ENCODE results near the gene HPX. TPM values are rescaled to one million over a fixed set of nuclear protein-coding genes. Genes with fewer than 3 reads are reported as not detected.

Gene HPX
- polyA plus RNA-seq, 2 of the 4 experiments (the other 2 are of a cell fraction): 0.66 to 0.70 TPM

DNA sequence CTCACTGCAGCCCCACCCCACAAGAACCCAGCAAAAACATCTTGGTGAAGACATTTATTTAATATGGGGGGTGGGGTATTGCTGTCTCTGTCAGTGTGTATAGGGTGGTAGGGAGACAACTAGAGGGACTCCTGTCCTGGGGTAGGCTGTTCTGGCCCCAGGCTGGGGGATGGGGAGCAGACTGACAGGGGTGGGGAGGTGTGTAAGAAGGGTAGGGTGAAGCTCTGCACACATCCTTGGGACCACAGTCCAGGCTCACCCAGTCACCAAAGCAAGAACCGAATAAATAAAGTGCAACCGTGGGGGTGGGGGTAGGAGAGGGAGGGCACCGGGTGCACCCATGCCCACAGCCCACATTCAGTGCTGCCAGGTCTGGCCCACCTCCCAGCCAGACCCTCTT lies 7.8 kb upstream of the HPX start:
- Histone ChIP-seq H3K4me3 (no peak overlapping the region), H3K4me1 (no peaks in the 10 kb centered on the region), H3K9me3 (no peaks in the 10 kb centered on the region), H3K4me2 (no peak overlapping the region), H3K27ac (no peak overlapping the region)
- ATAC-seq: no peak
- POLR2A ChIA-PET: no interaction called here
- CTCF ChIA-PET: interaction anchor here (3.8 to 9.6 kb wide), 2 partner anchors 10 to 69 kb away, joined by 12 to 142 read pairs; no protein-coding TSS in a partner anchor
- WGBS (ENCODE audit: missing lambda C conversion rate): 83% methylated on average over 3 of the region's 3 CpGs
- DNase-seq (ENCODE audit: low read depth in 1 of 2, low spot score in 1 of 2): no peak
- no peak for TF ChIP-seq JUN (IDR thresholded peaks at IDR 0.05)
- no peak for TF ChIP-seq HEYL (CRISPR knock-in tag; IDR thresholded peaks at IDR 0.05)
- no peak for TF ChIP-seq SMC3 (IDR thresholded peaks at IDR 0.05)
- TF ChIP-seq, protein P1, sequence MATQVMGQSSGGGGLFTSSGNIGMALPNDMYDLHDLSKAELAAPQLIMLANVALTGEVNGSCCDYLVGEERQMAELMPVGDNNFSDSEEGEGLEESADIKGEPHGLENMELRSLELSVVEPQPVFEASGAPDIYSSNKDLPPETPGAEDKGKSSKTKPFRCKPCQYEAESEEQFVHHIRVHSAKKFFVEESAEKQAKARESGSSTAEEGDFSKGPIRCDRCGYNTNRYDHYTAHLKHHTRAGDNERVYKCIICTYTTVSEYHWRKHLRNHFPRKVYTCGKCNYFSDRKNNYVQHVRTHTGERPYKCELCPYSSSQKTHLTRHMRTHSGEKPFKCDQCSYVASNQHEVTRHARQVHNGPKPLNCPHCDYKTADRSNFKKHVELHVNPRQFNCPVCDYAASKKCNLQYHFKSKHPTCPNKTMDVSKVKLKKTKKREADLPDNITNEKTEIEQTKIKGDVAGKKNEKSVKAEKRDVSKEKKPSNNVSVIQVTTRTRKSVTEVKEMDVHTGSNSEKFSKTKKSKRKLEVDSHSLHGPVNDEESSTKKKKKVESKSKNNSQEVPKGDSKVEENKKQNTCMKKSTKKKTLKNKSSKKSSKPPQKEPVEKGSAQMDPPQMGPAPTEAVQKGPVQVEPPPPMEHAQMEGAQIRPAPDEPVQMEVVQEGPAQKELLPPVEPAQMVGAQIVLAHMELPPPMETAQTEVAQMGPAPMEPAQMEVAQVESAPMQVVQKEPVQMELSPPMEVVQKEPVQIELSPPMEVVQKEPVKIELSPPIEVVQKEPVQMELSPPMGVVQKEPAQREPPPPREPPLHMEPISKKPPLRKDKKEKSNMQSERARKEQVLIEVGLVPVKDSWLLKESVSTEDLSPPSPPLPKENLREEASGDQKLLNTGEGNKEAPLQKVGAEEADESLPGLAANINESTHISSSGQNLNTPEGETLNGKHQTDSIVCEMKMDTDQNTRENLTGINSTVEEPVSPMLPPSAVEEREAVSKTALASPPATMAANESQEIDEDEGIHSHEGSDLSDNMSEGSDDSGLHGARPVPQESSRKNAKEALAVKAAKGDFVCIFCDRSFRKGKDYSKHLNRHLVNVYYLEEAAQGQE (IDR thresholded peaks at IDR 0.05): no peak
- TF ChIP-seq POLR2AphosphoS2 (conservative IDR thresholded peaks at IDR 0.05; ENCODE audit: low read length): no peak
- TF ChIP-seq CHD4 (IDR thresholded peaks at IDR 0.05; ENCODE audit: borderline replicate concordance): no peak
- TF ChIP-seq, protein P2, sequence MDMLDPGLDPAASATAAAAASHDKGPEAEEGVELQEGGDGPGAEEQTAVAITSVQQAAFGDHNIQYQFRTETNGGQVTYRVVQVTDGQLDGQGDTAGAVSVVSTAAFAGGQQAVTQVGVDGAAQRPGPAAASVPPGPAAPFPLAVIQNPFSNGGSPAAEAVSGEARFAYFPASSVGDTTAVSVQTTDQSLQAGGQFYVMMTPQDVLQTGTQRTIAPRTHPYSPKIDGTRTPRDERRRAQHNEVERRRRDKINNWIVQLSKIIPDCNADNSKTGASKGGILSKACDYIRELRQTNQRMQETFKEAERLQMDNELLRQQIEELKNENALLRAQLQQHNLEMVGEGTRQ (IDR thresholded peaks at IDR 0.05): no peak
- TF ChIP-seq GATA3 (IDR thresholded peaks at IDR 0.05; ENCODE audit: borderline replicate concordance): no peak
- TF ChIP-seq, protein P3, sequence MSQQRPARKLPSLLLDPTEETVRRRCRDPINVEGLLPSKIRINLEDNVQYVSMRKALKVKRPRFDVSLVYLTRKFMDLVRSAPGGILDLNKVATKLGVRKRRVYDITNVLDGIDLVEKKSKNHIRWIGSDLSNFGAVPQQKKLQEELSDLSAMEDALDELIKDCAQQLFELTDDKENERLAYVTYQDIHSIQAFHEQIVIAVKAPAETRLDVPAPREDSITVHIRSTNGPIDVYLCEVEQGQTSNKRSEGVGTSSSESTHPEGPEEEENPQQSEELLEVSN (IDR thresholded peaks at IDR 0.05; ENCODE audit: borderline replicate concordance, low read depth): no peak
- TF ChIP-seq NR3C1 (IDR thresholded peaks at IDR 0.05): no peak
- TF ChIP-seq NPAS2 (CRISPR knock-in tag; IDR thresholded peaks at IDR 0.05; ENCODE audit: borderline replicate concordance): no peak
- no peak for TF ChIP-seq RCOR1 (IDR thresholded peaks at IDR 0.05; ENCODE audit: low read depth, low read length)
- TF ChIP-seq KDM5A (IDR thresholded peaks at IDR 0.05): no peak
- no peak for TF ChIP-seq CHD2 (IDR thresholded peaks at IDR 0.05; ENCODE audit: low read length, partially characterized antibody)
- no peak for TF ChIP-seq CBX8 (IDR thresholded peaks at IDR 0.05)
- TF ChIP-seq HDAC2 (IDR thresholded peaks at IDR 0.05): no peak
- no peak for TF ChIP-seq RFX5 (IDR thresholded peaks at IDR 0.05)
- no peak for TF ChIP-seq HOXB5 (CRISPR knock-in tag; IDR thresholded peaks at IDR 0.05)
- TF ChIP-seq, protein P4, sequence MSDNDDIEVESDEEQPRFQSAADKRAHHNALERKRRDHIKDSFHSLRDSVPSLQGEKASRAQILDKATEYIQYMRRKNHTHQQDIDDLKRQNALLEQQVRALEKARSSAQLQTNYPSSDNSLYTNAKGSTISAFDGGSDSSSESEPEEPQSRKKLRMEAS (IDR thresholded peaks at IDR 0.05): no peak
- FAIRE-seq: no peak

DNA sequence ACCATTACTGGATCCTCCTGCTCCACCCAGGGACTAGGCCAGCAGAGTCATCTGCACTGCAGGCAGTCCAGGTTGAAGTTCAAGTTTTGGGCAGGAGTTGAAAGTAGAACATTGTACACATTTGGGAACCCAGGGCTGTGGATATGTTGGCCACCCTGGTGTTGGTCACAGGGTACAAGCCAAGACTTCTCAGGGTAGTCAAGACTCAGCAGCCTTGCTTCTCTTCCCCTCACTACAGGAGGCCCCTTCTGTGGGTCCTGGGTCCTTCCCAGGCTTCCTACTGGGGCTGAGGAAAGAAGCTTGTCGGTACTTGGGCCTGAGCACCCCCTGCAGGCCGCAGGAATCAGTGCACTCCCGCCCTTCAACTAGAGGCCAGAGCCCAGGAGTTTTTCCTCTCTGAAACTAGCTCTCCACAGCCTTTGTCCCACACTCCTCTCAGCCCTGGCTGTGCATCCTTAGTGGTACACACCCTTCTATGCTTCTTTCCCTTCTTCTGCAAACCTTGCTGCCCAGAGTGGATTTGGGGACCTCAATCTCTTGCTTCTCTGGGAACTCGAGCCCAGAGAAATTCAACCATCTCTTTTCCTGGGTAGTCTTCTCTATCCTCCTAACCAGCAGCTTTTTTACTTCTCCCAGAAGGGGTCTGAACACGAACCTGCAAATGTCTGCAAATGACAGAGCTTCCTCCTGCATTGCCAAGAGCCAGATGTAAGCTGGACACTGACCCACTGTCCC lies 2.6 kb upstream of the HPX start:
- DNase-seq (ENCODE audit: low read depth in 1 of 2, low spot score in 1 of 2) (peak; percentile 36 to 57), ATAC-seq (peak; percentile 56 to 83; a peak in 5 of 6 replicates), FAIRE-seq (no peak)
- Histone ChIP-seq H3K9me3 (no peaks in the 10 kb centered on the region), H3K27ac (no peak overlapping the region), H3K4me3 (no peak overlapping the region), H3K4me1 (peaks cover 13% of the 10 kb centered on the region), H3K4me2 (no peak overlapping the region)
- 20% methylated on average over 5 of the region's 5 CpGs for WGBS (ENCODE audit: missing lambda C conversion rate)
- ChIA-PET POLR2A (interaction anchor here (1.0 to 1.6 kb wide), 2 partner anchors 24 to 64 kb away, joined by 3 to 9 read pairs; partner anchors contain the start of gene APBB1), CTCF (interaction anchor here (0.7 to 9.6 kb wide), 25 partner anchors 9 to 315 kb away, joined by 3 to 142 read pairs (median 4); partner anchors contain the start of genes APBB1, ARFIP2 and TIMM10B)
- peak; percentile 71 for TF ChIP-seq SMC3 (IDR thresholded peaks at IDR 0.05)
- TF ChIP-seq HDAC2 (IDR thresholded peaks at IDR 0.05): no peak
- no peak for TF ChIP-seq MYC (IDR thresholded peaks at IDR 0.05; ENCODE audit: borderline replicate concordance, low read length)
- TF ChIP-seq, protein P2 (IDR thresholded peaks at IDR 0.05): no peak
- TF ChIP-seq, protein P5, sequence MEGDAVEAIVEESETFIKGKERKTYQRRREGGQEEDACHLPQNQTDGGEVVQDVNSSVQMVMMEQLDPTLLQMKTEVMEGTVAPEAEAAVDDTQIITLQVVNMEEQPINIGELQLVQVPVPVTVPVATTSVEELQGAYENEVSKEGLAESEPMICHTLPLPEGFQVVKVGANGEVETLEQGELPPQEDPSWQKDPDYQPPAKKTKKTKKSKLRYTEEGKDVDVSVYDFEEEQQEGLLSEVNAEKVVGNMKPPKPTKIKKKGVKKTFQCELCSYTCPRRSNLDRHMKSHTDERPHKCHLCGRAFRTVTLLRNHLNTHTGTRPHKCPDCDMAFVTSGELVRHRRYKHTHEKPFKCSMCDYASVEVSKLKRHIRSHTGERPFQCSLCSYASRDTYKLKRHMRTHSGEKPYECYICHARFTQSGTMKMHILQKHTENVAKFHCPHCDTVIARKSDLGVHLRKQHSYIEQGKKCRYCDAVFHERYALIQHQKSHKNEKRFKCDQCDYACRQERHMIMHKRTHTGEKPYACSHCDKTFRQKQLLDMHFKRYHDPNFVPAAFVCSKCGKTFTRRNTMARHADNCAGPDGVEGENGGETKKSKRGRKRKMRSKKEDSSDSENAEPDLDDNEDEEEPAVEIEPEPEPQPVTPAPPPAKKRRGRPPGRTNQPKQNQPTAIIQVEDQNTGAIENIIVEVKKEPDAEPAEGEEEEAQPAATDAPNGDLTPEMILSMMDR (IDR thresholded peaks at IDR 0.05): peak; percentile 64
- no peak for TF ChIP-seq HOXB5 (CRISPR knock-in tag; IDR thresholded peaks at IDR 0.05)
- peak; percentile 73 to 75 for TF ChIP-seq RAD21 (conservative IDR thresholded peaks at IDR 0.05 in 1 of 2, IDR thresholded peaks at IDR 0.05 in 1 of 2)
- no peak for TF ChIP-seq BHLHE40 (IDR thresholded peaks at IDR 0.05; ENCODE audit: low read depth, low read length)
- no peak for TF ChIP-seq CEBPB (IDR thresholded peaks at IDR 0.05)
- TF ChIP-seq TP53 (CRISPR knock-in tag; IDR thresholded peaks at IDR 0.05): no peak
